ENCODE measurements around the gene CLDN20.
A peak's percentile ranks its signal among the peaks of the same experiment; 100 is the strongest.

CLDN20 gene

DNA sequence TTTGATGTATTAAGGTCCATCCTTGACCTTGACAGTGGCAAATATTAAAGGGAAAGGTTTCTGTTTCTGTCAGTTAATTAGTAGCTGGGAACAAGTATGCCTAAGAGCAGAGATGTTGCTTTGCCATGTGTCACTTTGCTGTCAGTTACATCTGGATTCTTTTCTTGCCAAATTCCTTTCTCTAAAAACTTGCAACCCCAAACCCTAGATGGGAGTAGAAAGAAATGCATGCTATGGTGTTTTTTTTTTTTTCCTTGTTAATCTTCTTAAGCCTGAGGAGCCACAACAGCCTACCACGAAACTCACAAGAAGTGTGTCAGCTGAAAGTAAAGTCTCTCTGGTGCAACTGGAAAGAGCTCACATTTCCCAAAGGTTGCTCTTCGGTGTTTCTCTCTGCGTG is 18.0 kb upstream of the CLDN20 start:
- intact Hi-C loops (cut with DNase I; ENCODE audit: low total_unique reads) = loop anchor here (5.0 kb wide), 1 partner anchor 319 kb away; no protein-coding TSS in a partner anchor
- Histone ChIP-seq H3K27ac (no peak overlapping the region), H3K27me3 (no peaks in the 10 kb centered on the region), H3K4me3 (no peak overlapping the region), H3K9me3 (no peaks in the 10 kb centered on the region), H3K4me1 (peaks cover 0 to 18% (median 4%) of the 10 kb centered on the region in 4 donors), H3K36me3 (peaks cover 0 to 7% (median 2%) of the 10 kb centered on the region in 3 donors)
- no peak for TF ChIP-seq CTCF (IDR thresholded peaks at IDR 0.05)
- DNase-seq = no peak

DNA sequence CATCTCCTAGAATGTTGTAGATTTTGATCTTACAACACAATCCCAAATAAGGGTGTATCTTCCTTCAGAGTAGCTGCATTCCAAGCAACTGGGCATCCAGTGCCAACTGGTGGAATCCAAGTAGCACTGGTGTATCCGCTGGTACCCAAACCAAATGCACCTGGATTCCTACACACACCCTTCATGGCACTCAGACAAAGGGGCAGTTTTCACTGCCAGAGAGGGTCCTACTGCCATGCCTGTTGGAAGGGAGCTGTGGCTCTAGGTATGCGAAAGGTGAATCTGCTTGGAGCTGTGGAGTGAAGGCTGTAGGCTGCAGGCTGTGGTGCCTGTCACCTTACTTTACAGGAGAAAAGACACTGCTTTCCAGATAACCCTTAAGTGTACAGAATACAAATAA is 17.0 kb upstream of the CLDN20 start:
- H3K9me3 ChIP-seq = no peaks in the 10 kb centered on the region
- no peak for DNase-seq
- H3K27me3 ChIP-seq = no peaks in the 10 kb centered on the region
- TF ChIP-seq CTCF (IDR thresholded peaks at IDR 0.05) = no peak
- intact Hi-C loops (cut with DNase I; ENCODE audit: low total_unique reads) = loop anchor here (5.0 kb wide), 1 partner anchor 320 kb away; no protein-coding TSS in a partner anchor
- peaks cover 0 to 15% (median 12%) of the 10 kb centered on the region in 3 donors for H3K36me3 ChIP-seq
- no peak overlapping the region for H3K27ac ChIP-seq
- H3K4me3 ChIP-seq = no peak overlapping the region
- H3K4me1 ChIP-seq = peaks cover 0 to 18% (median 4%) of the 10 kb centered on the region in 4 donors

DNA sequence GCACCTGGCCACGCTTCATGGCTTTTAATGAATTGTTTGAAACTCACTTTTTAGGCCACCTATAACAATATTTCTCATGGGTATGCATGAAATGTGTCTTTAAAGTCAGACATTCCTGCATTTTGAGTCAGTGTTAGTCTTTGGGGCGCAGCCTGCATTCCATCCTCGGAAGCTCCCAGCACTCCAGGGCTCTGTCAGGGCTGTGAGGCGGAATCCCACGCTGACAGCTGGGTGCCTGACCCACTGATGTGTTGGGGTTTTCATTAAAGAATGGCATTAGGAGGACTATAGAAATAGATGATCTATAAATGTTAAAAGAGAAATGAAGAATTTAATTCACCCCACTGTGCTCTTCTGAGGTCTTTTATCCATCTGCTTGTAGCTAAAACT is 16.2 kb upstream of the CLDN20 start:
- intact Hi-C loops (cut with DNase I; ENCODE audit: low total_unique reads) = loop anchor here (5.0 kb wide), 1 partner anchor 320 kb away; no protein-coding TSS in a partner anchor
- Histone ChIP-seq H3K4me3 (no peak overlapping the region), H3K4me1 (peaks cover 0 to 18% (median 4%) of the 10 kb centered on the region in 4 donors), H3K27ac (no peak overlapping the region), H3K36me3 (peaks cover 3 to 23% (median 17%) of the 10 kb centered on the region in 3 donors), H3K9me3 (no peaks in the 10 kb centered on the region), H3K27me3 (no peaks in the 10 kb centered on the region)
- no peak for DNase-seq
- no peak for TF ChIP-seq CTCF (IDR thresholded peaks at IDR 0.05)

DNA sequence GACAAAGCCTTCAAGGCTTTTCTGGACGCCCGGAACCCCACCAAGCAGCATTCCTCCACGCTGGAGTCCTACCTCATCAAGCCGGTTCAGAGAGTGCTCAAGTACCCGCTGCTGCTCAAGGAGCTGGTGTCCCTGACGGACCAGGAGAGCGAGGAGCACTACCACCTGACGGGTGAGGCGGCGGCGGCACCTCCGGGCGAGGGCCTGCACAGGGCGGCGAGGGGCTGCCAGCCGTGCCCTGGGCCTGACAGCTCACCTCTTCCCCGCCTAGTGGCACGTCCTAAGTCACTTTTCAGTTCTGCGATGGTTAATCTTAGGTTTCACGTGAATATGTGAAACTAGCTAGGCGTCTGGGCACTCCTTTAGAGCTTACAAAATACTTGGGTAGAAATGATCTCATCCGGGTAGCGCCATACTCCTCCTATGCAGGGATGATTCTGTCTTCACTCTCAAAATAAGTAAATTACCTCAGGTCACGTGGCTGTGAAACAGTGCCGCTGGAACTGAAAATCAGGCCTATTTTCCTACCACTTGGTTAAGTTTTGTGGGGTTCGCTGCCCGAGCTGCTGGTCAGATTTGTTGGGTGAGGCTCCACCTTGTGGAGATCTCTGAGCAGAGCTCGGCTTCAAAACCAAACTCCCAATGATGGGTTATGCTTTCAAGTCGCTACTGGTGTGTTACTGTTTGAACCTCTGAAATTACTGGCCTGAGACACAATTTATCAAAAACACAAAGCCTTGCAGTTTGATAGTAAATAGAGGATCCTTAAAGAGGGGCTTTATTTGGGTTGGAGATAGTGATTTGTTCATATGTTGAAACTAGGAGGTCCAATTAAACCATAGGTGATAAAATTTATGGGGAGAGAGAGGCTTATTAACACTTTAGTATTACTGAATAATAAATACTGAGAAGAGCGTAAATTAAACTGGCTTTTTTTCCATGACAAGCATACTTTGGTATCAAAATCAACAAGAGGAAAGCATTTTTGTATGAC is 15.5 kb upstream of the CLDN20 start:
- Histone ChIP-seq H3K9me3 (no peaks in the 10 kb centered on the region), H3K27ac (peak overlapping the region in 1 of 2 donors; percentile 17), H3K27me3 (no peaks in the 10 kb centered on the region), H3K4me3 (no peak overlapping the region), H3K36me3 (peaks cover 8 to 29% (median 17%) of the 10 kb centered on the region in 3 donors), H3K4me1 (peaks cover 0 to 18% (median 4%) of the 10 kb centered on the region in 4 donors)
- TF ChIP-seq CTCF (IDR thresholded peaks at IDR 0.05) = peak; percentile 68 to 71
- intact Hi-C loops (cut with DNase I; ENCODE audit: low total_unique reads) = loop anchor here (5.0 kb wide), 1 partner anchor 321 kb away; no protein-coding TSS in a partner anchor
- peak in 1 of 2 donors; percentile 31 for DNase-seq

GRCh38 chr6:155250701-155251381 is 13.0 kb upstream of the CLDN20 start:
- Histone ChIP-seq H3K36me3 (peaks cover 8 to 52% (median 35%) of the 10 kb centered on the region in 3 donors), H3K4me3 (no peak overlapping the region), H3K4me1 (peaks cover 0 to 18% (median 4%) of the 10 kb centered on the region in 4 donors), H3K9me3 (no peaks in the 10 kb centered on the region), H3K27me3 (no peaks in the 10 kb centered on the region), H3K27ac (no peak overlapping the region)
- intact Hi-C loops (cut with DNase I; ENCODE audit: low total_unique reads) = loop anchor here (2.0 kb wide), 1 partner anchor 74 kb away; no protein-coding TSS in a partner anchor
- TF ChIP-seq CTCF (IDR thresholded peaks at IDR 0.05) = no peak
- DNase-seq = no peak

All from tibial artery (tissue), 4 donors.